GM19240 (cell line): ENCODE measurements around the gene CCDC146.
"Not testable (repeated sequence)": the region's sequence is repeated elsewhere in the genome, so short reads cannot be mapped to it uniquely, and the experiment has no call there.

Source experiments
- DNase-seq: peaks from one replicate; pipeline ENCODE4 v3.0.0; 2011; ENCODE audit warnings: low spot score; ENCODE audit not compliant: insufficient read length

CCDC146 gene

DNA sequence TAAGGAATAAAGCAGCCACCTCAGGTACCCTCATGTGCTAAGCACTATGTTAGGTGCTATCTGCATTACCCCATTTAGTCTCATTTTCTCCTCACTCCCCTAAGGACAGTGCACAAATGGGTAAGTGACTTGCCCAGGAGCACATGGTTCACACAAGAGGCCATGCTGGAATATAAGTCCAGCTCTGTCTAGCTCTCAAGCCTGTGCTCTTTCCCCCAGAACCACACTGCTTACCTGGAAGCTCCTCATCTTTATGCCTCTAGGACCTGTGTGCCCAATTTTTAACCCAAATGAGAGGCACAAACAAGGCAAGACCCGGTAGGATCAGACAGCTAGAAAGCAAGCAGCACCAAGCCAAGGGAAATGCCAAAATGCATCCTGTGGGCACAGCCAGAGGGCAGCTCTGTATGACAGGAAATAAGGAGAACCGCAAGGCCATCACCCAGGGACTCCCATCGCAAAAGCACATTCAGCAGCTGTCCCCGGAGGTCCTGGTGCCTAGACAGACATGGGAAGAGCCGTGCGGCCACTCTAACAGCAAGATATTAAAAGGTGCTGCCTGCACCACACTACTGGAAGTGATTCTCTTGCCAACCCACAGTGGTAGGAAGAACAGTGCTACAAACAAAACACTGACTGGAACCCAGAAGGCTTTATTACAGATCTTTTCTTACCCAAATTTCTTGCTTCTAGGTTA lies 205.7 kb downstream of the CCDC146 start:
- DNase-seq = no peak

DNA sequence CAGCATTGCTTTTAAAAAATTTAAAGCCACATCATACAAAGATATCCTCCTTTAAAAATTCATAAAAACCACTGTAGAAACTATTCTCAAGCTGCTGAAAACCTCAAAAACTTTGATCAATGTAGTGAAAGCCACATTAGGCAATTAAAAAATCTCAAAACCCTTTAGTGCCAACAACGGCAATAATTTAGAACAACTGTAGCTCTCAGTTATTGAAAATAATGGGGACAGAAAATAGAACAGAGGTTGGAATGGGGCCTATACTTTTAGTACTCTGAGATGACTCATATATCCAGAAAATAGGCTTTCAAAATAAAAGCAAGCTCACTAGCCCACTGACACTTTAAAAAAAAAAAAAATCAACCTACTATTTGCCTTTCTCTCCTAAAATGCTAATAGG lies 206.3 kb downstream of the CCDC146 start:
- no peak for DNase-seq

DNA sequence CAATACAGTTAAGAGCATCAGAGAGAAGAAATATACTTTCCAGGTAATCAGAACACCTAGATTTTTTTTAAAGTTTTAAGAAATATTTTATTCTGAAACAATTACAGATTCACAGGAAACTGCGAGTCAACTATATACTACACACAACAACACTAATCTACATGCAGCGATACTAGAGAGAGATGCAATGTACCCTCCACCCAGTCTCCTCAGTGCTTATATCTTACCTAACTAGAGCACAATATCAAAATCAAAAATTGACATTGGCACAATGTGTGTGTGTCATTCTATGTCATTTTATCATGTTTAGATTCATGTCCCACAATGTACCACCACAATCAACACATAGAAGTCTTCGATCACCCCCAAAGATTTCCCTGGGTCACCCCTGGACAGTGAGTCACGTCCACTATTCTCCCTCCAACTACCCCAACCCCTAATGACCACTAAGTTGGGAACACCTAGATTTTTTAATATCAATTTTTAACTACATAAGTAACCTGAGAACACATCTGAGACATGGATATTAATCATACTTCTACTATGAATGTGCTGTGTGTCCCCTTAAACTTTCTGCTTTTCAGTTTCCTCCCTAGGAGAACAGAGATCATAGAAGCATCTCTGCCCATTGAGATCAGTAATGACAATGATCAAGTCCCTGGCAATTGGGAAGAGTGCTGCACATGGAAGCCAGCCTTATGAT lies 207.2 kb downstream of the CCDC146 start:
- no peak for DNase-seq

DNA sequence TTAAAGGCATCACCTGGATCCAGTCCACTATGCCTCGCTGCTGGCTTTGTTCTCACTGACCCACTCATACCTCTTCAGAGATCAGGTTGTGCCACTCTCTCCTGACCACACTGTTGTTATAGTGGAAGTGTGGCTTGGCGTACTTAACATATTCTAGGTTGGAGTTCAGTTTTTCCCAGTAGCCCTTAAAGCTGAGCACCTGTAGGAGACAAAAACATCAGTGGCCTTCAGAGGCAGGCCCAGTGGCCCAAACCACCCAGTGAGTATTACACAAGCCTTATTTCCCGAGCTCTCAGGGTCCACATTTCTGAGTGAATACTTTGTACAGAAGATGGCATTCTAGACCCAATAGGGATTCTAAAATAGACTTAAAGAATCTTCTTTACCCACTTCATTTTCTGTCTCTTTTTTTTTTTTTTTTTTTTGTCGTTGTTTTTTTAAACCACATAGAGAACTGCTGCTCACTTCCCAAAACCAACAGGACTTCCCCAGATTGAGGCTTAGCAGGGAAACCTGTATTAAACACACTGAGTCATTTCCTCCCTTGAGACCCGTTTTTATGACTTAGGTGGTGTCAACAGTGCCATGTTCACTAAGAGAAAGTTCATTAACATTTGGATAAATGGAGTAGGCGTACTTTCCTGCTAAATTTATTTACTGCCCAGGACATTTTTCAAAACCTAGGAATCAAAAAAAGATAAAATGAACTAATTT lies 207.9 kb downstream of the CCDC146 start:
- DNase-seq = no peak

DNA sequence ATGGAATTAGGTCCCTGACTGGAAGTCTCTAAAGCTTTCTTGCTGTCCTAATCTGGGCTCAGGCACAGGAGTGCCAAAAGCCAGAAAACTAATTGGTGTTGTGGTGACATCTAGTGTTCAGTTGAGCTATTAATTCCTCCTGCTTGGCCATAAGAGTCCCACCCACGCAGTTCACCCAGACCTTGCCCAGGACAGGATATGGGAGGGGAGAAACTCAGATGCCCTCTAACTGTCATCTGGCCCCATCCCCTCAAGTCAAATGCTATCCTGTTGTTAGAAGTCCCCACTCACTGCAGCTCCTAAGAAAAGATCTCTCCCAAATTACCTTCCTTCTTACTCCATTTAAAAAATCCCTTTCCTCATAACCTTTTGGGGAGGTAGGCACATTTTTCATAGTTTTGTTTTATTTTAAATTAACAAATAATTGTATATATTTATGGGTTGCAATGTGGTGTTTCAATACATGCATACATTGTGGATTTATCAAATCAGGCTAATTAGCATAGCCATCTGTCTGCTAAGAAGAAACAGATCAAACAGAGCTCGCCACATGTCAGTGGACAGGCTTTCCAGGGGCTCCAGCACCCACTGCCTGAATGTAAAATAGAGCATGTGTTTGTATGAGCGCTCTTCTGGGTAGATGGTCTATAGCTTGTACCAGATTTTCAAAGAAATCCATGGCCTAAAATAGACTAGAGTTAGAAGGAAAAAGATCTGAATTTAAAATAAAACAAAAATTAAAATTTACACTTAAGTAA lies 209.7 kb downstream of the CCDC146 start:
- DNase-seq = peak; percentile 64

DNA sequence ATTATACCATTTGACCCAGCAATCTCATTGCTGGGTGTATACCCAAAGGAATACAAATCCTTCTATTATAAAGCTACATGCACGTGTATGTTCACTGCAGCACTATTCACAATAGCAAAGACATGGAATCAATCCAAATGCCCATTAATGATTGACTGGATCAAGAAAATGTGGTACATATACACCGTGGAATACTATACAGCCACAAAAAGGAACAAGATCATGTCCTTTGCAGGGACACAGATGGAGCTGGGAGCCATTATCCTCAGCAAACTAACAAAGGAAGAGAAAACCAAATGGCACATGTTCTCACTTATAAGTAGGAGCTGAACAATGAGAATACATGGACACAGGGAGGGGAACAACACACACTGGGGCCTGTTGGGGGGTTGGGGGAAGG lies 211.6 kb downstream of the CCDC146 start:
- DNase-seq = not testable (repeated sequence)

DNA sequence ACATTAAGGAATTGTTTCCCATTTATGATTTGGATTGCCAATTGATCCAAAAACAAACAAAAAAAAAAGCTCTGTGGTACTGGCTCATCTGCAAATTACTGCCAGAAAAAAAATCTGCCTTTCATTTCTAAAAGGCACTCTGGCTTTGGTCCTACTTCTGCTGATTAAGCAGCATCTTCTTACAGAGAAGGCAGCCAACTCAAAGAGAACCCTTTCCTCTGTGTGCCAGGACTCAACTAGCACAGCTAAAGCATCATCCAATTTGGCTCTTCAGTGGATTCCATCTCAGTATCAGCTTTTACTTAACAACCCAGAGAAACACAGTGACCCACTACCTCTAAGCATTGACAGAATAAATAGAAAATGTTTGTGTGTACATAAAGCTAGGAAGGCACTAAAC lies 213.2 kb downstream of the CCDC146 start:
- no peak for DNase-seq

DNA sequence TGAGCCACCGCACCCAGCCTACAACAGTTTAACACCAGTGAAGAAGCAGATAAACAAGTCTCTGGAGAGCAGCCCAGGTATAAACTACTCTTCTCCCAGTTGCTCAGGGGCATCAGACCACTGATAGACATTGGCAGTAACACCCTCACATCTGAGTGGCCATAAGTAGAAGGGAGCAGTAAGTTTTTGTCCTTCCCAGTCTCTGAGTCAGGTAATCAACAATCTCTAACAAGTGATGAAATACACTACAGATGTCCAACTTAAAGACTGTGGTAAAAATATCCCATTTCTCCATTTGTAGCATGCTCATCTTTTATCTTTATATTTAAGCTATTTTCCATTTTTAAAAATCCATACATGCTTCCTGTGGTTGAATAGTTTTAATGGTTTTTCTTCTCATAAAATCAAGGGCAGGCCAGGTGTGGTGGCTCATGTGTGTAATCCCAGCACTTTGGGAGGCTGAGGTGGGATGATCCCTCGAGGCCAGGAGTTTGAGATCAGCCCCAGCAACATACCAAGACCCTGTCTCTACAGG lies 215.1 kb downstream of the CCDC146 start:
- no peak for DNase-seq

DNA sequence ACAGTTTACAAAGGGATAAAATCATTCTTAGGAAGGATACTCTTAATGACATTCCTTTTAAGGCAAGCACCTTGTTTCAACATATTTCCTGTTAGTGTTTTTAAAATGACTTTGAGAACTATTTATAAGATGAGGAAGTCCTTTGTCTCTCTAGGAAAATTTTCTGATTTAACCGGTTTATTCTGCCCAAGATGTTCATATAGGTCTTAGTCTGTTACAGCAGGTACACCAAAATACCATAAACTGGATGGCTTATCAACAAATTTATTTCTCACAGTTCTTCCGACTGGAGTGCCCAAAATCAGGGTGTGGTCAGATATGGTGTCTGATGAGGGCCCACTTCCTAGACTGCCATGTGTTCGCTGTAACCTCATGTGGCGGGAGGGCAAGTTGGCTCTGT lies 215.8 kb downstream of the CCDC146 start:
- no peak for DNase-seq

DNA sequence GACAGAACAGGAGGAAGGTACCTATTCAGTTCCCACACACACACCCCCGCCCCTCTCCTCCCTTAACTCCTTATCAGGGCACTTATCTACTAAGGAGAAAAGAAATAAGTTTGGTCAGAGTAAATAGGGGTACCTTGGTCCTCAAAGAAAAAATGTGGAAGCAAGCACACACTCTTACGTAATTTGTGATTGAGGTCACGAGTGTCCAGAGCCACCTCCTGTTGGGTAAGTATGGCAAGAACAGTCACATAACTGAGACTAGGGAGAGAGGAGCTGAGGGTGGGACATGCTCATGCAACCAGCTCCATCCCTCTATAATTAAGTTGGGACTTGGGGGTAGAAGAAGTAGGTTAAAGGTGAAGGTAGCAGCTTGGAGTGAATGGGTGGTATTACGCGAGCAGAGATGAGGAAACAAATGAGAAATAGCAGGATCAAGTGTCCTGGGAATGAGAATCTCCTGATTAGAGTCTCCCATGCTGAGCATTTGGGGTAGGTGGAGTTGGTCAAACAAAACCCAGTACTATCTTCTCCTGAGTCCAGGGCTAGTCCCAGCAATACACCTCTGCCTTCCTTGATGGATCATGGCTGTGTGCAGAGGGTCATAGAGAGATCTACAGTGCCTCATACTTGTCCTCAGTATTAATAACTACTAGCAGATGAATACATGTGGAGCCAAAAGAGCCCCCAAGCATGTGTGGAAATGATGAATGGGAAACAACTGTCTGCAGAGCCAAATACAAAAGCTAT lies 216.6 kb downstream of the CCDC146 start:
- DNase-seq = no peak

DNA sequence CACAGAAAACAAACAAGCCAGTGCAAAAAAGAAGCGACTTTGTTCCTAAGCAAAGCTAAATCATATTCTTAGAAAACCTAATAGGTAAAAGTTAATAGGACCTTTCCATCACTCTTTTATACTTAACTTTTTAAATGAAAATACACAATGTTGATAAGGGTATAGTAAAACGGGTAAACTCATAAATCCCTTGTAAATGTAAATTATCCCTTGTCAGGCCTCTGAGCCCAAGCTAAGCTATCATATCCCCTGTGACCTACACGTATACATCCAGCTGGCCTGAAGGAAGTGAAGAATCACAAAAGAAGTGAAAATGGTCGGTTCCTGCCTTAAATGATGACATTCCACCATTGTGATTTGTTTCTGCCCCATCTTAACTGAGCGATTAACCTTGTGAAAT lies 217.3 kb downstream of the CCDC146 start:
- no peak for DNase-seq
